Right hindlimb (tissue), 1 donor: ENCODE data around the gene CRISPLD2.
"Not testable (repeated sequence)": the region's sequence is repeated elsewhere in the genome, so short reads cannot be mapped to it uniquely, and the experiment has no call there.

ENCODE experiments used
- DNase-seq: peaks from one replicate; pipeline ENCODE4 v3.0.0-alpha.2; 2018

Gene CRISPLD2

GRCh38 chr16:84937196-84938005 is 117.6 kb downstream of the CRISPLD2 start:
- DNase-seq, result no peak

- not testable (repeated sequence) for DNase-seq
Observed at GRCh38 chr16:84938616-84939015, 118.8 kb downstream of the CRISPLD2 start.

GRCh38 chr16:84940670-84941551 is 121.1 kb downstream of the CRISPLD2 start:
- DNase-seq, result no peak

- DNase-seq, result no peak
Observed at GRCh38 chr16:84941921-84942320, 122.1 kb downstream of the CRISPLD2 start.

- no peak for DNase-seq
Observed at GRCh38 chr16:84942786-84943185, 123.0 kb downstream of the CRISPLD2 start.

- no peak for DNase-seq
Observed at GRCh38 chr16:84943620-84944019, 123.8 kb downstream of the CRISPLD2 start.

GRCh38 chr16:84947022-84947421 is 127.2 kb downstream of the CRISPLD2 start:
- no peak for DNase-seq

- DNase-seq, result no peak
Observed at GRCh38 chr16:84947996-84948850, 128.4 kb downstream of the CRISPLD2 start.

- no peak for DNase-seq
Observed at GRCh38 chr16:84948851-84949610, 129.2 kb downstream of the CRISPLD2 start.

GRCh38 chr16:84949772-84950436 is 130.1 kb downstream of the CRISPLD2 start:
- no peak for DNase-seq

- DNase-seq, result no peak
Observed at GRCh38 chr16:84950906-84951305, 131.1 kb downstream of the CRISPLD2 start.

- peak; percentile 80 for DNase-seq
Observed at GRCh38 chr16:84952335-84953189, 132.8 kb downstream of the CRISPLD2 start.

- DNase-seq, result no peak
Observed at GRCh38 chr16:84953190-84953746, 133.5 kb downstream of the CRISPLD2 start.

- DNase-seq, result no peak
Observed at GRCh38 chr16:84955427-84955826, 135.6 kb downstream of the CRISPLD2 start.

GRCh38 chr16:84957192-84957591 is 137.4 kb downstream of the CRISPLD2 start:
- no peak for DNase-seq

- DNase-seq, result no peak
Observed at GRCh38 chr16:84957792-84958191, 138.0 kb downstream of the CRISPLD2 start.
